Endometrium (tissue), 2 donors: ENCODE results near the gene NUMBL.
"Not testable (repeated sequence)": the region's sequence is repeated elsewhere in the genome, so short reads cannot be mapped to it uniquely, and the experiment has no call there.

Experiments
- FAIRE-seq: peaks from 2 replicates; lab custom pipeline; 2012; peaks lifted over from hg19 to GRCh38; lab: Jason Lieb, UNC
- donor health status: control.
- donor health status: control.

NUMBL gene

DNA sequence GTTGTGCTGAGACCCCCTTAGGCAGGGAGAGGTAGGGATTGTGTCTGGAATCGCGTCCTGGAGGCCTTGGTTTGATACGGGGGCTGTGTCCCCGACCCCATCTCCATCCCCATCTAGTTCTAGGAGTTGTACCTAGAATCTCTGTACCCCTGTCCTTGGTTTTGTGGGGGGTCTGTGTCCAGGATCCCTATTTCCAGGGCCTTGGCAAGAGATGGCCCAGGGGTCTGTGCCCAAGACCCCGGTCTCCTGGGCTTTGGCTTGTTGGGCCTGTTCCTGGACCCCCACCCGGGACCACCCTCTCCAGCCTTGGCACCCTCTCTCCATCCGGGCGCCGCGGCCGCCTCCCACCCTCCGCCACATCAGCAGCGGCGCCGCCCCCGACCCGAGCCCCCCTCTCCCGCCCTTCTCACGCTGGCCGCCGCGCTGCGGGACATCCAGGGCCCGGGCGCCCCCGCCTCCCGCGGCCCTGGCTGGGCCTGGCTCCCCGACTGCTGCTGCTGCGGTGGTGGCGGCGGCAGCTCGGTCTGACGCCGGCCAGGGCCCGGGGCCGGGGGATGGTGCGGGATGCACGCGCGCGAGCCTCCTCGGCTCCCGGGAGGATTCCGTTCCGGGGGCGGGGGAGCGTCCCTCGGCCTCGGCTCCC lies at the start of gene NUMBL:
Gene NUMBL, minus strand, starts transcription at position 602 of the 643 bp plus-strand sequence. Its CDS starts 168 bp downstream, at position 434.
- FAIRE-seq, result no peak

DNA sequence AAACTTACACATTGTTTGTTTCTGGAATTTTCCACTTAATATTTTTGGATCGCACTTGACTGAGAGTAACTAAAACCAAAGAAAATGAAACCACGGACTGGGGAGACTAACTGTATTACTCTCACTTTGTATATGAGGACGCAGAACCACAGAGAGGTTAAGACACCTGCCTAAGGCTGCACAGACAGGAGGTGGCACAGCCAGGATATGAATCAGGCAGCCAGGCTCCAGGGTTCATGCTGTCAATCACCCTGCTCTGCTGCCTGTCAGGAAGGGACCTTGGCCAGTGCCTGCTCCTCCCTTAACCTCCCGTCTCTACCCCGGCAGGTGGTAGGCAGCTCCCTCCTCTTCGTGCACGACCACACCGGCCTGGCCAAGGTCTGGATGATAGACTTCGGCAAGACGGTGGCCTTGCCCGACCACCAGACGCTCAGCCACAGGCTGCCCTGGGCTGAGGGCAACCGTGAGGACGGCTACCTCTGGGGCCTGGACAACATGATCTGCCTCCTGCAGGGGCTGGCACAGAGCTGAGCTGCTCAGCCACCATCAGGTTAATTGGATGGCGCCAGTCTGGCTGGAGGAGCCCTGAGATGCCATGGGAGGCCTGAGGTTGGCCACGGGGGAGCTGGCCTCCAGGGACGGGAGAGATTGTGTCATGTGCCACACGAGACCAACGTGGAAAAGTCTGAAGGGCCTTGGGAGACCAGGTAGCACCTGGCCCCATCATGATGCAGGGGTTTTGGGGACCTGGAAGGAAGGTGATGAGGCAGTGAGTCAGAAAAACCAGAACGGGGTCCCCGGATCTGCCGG lies 48.8 kb upstream of the NUMBL start:
- no peak for FAIRE-seq

DNA sequence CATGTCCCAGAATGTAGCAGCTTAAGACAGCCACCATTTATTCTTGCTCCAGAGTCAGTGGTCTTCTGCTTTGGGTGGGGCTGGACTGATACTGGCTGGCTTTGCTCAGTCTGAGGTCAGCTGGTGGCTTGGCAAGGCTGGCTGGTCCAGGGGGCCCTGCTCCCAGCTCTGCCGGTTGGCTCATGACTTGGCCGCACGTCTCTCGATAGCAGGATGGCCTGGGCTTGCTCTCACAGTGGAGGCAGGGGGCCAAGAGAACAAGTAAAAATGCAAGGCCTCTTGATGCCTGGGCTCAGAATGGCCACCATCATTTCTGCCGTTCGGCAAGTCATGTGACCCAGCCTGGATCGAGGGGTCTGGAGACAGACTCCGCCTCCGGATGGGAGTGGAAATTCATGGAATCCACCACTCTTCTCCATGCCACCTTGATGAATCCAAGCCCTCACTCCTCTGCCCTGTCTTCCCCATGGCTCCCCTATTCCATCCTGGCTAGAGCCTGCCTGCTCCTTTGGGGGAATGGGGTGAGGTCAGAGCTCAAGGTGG lies 46.7 kb upstream of the NUMBL start:
- no peak for FAIRE-seq

DNA sequence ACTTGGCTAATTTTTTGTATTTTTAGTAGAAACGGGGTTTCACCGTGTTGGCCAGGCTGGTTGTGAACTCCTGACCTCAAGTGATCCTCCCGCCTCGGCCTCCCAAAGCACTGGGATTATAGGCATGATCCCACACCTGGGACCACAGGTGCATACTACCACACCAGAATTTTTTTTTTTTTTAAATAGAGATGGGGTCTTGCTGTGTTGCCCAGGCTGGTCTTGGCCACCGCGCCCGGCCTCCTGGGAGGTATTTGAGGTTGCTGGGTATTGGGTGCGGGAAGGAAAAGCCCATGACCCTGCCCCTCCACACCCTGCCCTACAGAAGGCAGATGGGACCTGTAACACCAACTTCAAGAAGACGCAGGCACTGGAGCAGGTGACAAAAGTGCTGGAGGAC lies 46.2 kb upstream of the NUMBL start:
- no peak for FAIRE-seq

DNA sequence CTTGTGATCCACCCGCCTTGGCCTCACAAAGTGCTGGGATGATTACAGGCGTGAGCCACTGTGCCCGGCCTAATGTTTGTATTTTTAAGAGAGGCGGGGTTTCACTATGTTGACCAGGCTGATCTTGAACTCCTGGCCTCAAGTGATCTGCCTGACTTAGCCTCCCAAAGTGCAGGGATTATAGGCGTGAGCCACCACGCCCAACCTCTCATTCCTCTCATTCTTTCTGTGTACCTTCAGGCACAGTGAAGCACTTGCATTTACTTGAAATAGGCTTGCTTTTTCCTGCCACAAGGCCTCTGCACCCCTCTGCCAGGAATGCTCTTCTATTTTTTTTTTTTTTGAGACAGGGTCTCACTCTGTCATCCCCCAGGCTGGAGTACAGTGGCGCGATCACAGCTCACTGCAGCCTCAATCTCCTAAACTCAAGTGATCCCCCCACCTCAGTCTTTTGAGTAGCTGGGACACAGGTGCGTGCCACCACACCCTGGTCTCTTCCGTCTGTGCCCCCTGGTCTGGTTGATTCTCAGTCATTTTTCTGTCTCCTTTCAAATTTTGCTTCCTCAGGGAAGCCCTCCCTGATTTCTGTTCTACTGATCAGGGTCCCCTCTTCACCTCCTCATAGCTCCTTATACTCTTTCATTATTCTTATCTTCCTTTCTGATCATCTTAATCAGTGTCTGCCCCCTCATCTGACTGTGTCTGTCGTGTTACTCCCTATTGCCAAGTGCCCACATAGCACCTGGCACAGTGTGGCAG lies 44.7 kb upstream of the NUMBL start:
- FAIRE-seq, result no peak

DNA sequence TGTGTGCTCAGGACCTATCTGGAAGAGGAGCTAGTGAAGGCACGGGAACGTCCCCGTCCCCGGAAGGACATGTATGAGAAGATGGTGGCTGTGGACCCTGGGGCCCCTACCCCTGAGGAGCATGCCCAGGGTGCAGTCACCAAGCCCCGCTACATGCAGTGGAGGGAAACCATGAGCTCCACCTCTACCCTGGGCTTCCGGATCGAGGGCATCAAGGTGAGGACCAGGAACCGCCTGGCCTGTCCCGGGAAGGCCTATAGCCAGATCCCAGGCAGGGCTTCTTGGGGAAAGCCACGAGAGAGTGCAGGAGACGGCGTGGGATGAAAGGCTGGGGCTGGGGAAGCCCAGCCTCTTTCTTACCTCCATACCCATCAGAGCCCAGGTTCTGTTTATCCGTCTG lies 42.7 kb upstream of the NUMBL start:
- FAIRE-seq, result no peak

DNA sequence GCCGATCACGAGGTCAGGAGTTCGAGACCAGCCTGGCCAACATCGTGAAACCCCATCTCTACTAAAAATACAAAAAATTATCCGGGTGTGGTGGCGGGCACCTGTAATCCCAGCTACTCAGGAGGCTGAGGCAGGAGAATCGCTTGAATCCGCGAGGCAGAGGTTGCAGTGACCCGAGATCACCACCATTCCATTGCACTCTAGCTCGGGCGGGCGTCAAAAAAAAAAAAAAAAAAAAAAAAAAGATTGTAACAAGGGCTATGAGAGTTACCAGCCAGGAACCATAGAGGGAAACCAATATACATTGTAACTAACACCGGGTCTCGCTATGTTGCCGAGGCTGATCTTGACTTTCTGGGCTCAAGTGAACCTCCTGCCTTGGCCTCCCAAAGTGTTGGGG lies 41.9 kb upstream of the NUMBL start:
- FAIRE-seq, result not testable (repeated sequence)

DNA sequence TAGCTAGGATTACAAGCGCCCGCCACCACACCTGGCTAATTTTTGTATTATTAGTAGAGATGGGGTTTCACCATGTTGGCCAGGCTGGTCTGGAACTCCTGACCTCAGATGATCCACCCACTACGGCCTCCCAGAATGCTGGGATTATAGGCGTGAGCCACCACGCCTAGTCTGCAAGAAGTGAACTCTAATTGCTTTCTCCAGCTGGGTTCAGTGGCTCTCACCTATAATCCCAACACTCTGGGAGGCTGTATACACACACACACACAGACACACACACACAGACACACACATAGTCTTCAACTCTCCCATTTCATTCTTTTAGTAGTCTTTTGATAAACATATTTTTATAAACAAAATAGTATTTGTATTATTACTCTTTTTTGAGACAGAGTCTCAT lies 39.6 kb upstream of the NUMBL start:
- not testable (repeated sequence) for FAIRE-seq

DNA sequence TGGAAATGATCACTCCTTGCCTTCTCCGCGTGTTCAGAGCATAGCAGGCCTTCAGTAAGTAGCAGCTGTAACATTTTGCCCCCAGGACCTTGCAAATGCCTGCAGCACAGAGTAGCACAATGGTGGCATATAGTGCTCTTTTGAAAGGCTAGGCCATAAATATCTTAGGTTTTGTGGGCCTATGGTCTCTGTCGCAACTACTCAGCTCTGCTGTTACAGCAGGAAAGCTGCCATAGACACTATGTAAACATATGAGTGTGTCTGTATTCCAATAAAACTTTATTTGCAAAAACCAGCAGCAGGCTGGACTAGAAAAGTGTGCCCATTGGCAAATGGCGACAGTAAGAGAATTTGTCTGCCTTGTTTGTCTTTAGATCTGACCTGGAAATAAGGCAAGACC lies 35.8 kb upstream of the NUMBL start:
- no peak for FAIRE-seq

DNA sequence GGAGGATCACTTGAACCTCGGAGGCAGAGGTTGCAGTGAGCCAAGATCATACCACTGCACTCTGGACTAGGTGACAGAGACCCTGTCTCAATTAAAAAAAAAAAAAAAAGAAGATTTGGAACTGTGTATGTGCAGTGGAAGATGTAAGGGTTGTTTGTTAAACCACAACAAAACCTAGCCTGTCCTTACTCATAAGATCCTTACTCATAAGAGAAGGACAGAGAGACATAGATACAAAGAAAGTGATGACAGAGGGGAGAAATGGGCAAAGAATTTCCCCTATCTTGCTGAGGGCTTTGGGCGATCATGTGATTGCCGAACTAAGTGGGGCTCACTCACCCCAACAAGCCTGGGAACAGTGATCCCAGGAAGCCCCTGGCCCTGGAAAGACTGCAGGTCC lies 34.4 kb upstream of the NUMBL start:
- FAIRE-seq, result no peak

DNA sequence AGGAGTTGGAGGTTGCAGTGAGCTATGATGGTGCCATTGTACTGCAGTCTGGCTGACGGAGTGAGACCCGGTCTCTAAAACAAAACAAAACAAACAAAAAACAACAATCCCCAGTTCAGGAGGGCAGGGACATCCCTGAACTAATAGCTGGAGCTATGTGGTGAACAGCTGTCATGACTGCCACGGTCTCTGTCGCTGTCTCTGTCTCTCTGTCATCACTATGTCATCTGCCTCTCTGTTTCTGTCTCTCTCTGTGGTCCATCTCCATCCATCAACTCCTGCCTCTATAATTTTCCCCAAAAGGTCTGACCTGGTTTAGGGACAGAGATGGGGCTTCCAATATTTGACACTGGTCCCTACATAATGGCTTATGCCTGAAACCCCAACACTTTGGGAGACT lies 33.9 kb upstream of the NUMBL start:
- FAIRE-seq, result no peak

DNA sequence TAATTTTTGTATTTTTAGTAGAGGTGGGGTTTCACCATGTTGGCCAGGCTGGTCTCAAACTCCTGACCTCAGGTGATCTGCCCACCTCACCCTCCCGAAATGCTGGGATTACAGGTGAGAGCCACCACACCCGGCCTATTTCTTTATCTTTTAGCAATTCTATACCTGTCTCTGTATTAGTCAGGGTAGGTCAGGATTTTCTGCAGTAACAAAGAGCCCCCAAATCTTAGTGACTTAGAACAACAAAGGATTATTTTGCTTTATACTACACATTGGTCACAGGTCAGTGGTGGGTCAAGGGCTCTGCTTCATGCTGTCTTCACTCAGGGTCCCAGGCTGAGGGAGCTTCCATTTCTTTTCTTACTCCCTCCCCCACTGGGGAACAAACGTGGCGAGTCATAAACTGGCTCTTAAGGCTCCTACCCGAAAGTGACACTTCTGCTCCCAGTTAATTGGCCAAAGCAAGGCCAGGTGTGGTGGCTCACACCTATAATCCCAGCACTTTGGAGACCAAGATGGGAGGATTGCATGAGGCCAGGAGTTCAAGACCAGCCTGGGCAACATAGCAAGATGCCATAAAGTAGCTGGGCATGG lies 33.3 kb upstream of the NUMBL start:
- no peak for FAIRE-seq

DNA sequence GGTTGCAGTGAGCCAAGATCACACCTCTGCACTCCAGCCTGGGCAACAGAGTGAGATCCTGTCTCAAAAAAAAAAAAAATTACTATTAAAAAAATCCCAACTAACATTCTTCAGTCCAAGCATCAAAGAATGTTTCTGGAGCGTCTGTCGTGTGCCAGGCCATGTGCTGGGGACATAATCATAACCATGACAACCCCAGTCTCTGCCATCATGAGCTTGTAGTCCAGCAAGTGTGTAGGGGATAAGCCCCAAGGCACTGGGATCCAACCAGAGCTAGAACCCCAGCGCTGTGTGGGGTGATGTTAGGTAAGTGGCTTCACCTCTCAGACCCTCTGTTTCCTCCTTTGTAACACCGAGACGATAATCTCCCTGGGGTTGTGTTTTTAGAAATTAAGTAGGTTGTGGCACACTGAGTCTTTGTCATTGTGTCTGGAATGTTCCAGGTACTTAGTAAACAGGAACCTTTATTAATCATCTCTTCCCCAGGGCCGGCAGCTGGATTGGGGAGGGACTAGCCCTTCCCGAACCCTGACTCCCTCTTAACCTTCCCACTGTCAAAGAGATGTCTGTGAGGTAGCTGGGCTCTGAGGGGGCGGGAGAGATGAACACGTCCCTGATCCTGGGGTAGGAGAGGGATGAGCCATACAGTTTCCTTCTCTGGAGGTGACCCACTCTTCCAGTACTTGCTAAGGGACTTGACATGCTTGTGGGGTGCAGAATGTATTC lies 31.6 kb upstream of the NUMBL start:
- FAIRE-seq, result no peak

DNA sequence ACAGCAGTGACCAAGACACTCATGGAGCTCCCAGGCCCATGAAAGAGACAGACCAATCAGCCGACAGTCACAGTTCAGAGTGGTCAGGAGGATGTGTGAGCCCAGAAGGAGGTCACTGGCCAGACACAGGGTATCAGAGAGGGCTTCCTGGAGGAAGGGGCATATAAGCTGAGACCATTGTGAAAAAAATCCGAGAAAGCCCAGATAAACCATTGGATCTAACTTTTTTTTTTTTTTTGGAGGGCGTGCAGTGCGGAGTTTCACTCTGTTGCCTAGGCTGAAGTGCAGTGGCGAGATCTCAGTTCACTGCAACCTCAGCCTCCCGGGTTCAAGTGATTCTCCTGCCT lies 30.7 kb upstream of the NUMBL start:
- no peak for FAIRE-seq

DNA sequence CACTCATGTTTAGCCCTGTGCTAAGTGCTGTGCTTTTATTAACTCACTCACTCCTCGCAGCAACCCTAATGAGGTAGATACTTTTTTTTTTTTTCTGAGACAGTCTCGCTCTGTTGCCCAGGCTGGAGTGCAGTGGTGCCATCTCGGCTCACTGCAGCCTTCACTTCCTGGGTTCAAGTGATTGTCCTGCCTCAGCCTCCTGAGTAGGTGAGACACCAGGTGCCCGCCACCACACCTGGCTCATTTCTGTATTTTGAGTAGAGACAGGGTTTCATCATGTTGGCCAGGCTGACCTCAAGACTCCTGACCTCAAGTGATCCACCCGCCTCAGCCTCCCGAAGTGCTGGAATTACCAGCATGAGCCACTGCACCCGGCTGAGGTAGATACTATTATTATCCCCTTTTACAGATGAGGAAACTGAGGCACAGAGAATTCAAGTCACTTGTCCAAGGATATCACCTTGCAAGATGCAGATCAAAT lies 29.0 kb upstream of the NUMBL start:
- no peak for FAIRE-seq

DNA sequence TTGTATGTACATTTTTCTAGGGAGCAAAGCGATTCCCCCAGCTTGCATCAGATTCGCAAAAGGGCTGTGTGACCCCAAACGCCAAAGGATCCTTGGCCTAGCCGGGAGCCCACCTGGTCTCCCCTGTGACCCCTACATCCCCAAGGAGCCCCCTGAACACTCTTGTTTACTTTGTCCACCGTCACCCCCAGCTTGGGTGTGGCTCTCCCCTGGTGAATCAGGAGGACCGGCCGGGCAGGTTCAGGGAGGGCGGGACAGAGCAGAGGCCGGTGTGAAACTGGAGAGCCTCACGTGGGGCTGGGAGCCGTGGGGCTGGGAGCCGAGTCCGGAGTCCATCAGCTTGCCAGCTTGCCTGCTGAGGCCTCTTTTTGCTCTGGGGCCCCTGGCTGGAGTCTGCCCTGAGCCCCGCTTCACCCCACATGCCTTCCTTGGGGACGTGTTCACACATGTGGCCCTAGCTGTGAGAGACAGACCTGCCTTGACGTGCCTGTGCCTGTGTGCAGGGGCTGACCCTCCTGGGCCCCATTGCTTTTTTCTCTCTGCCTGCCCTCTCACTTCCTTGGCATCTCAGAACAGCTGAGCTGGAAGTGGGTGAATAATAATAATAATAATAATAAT lies 28.4 kb upstream of the NUMBL start:
- no peak for FAIRE-seq

DNA sequence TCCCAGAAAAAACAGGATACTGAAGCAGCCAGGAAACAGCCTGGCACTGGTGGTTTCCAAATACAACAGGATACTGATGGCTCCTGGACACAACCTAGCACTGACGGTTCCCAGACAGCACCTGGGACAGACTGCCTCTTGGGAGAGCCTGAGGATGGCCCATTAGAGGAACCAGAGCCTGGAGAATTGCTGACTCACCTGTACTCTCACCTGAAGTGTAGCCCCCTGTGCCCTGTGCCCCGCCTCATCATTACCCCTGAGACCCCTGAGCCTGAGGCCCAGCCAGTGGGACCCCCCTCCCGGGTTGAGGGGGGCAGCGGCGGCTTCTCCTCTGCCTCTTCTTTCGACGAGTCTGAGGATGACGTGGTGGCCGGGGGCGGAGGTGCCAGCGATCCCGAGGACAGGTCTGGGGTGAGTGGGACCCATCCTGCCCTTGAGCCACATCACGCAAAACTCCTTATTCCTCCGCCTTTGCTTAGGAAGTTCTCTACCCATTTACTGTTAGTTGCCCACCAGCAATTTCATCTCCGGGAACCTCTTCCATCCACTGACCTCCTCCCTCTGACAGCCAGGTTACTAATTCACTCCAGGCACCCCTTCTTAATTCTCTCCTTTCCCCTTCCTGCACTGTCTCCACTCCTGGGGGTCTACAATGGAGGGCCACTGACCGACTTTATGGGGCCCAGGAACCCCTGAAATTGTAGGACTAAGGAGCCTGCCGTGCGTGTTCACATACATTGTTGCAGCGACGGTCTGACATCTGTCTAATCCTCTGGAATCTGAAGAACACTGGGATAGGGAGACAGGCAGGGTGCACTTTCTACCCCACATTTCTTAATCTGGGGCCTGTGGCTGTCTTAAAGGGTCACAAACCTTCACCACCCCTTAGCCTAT lies 27.7 kb upstream of the NUMBL start:
- FAIRE-seq, result no peak

DNA sequence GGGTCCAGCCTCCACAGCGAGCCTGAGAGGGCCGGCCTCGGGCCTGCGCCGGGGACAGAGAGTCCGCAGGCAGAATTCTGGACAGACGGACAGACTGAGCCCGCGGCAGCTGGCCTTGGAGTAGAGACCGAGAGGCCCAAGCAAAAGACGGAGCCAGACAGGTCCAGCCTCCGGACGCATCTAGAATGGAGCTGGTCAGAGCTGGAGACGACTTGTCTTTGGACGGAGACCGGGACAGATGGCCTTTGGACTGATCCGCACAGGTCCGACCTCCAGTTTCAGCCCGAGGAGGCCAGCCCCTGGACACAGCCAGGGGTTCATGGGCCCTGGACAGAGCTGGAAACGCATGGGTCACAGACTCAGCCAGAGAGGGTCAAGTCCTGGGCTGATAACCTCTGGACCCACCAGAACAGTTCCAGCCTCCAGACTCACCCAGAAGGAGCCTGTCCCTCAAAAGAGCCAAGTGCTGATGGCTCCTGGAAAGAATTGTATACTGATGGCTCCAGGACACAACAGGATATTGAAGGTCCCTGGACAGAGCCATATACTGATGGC lies 27.0 kb upstream of the NUMBL start:
- FAIRE-seq, result no peak

DNA sequence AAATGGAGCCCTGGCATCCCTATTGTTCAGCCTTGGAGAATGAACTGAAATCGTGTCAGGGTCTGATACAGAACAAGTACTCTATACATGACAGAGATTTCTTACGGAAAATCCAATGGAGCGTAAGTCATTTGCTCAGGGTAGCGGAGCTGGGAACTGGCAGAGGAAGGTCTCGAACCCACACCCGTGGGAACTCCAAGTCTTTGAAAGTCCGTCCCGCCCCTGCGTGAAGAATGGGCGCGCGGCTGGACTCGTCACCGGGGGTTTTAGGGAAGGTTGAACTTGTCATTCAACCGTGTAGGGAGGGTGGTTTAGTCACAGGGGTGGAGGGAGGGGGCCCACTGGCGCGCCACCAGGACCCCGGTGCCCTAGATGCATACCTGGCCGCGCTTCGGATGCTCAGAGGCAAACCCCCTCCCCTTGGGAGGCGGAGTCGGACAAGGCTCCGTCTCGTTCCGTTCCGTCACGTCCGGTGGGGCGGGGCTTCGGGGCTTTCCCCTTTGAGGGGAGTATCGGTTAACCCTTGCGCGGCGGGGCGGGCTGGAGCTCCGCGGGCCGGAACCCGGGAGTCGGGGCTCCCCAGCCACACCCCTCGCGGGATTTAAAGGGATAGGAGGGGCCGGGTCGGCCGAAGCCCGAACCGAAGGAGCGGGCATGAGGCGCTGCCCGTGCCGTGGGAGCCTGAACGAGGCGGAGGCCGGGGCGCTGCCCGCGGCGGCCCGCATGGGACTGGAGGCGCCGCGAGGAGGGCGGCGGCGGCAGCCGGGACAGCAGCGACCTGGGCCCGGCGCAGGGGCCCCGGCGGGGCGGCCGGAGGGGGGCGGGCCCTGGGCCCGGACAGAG lies 26.3 kb upstream of the NUMBL start, which contains the start of the genes COQ8B and ITPKC:
Gene COQ8B, minus strand, starts transcription at position 405 of the 843 bp plus-strand sequence. CDS start 2,254 bp downstream, outside the sequence.
Gene ITPKC, plus strand, starts transcription at position 631 of the 843 bp plus-strand sequence. Its CDS starts 24 bp downstream, at position 655.
- no peak for FAIRE-seq
